AG09319 (cell line): ENCODE measurements around the gene CSNK1E.

ENCODE experiments used
- DNase-seq: peaks from one replicate; pipeline ENCODE4 v3.0.0-alpha.2; 2010; ENCODE audit warnings: low read depth; ENCODE audit errors: extremely low read depth
- TF ChIP-seq, protein P1 (sequence below): IDR thresholded peaks from 2 replicates; pipeline ENCODE4 v1.5.1; 2011; ENCODE audit warnings: low read depth, mild to moderate bottlenecking, inconsistent platforms, low read length, moderate library complexity

CSNK1E gene

DNA sequence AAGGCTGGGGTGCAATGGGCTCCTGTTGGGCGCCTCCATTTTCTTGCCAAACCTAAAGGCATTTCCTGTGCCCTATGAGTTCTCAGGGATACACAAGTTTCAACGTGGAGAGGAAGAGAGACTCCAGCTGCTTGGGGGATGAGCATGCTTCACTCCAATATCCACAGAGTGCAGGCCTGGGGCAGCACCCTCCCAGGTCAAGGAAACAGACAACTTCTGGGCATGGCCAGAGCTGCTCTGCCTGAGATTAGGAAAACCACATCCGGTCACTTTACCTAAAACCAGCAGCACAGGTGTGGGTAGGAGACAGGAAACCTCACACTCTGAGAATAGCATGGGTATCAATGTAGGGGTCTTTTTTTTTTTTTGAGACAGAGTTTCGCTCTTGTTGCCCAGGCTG is 73.1 kb downstream of the CSNK1E start:
- no peak for DNase-seq
- TF ChIP-seq, protein P1, sequence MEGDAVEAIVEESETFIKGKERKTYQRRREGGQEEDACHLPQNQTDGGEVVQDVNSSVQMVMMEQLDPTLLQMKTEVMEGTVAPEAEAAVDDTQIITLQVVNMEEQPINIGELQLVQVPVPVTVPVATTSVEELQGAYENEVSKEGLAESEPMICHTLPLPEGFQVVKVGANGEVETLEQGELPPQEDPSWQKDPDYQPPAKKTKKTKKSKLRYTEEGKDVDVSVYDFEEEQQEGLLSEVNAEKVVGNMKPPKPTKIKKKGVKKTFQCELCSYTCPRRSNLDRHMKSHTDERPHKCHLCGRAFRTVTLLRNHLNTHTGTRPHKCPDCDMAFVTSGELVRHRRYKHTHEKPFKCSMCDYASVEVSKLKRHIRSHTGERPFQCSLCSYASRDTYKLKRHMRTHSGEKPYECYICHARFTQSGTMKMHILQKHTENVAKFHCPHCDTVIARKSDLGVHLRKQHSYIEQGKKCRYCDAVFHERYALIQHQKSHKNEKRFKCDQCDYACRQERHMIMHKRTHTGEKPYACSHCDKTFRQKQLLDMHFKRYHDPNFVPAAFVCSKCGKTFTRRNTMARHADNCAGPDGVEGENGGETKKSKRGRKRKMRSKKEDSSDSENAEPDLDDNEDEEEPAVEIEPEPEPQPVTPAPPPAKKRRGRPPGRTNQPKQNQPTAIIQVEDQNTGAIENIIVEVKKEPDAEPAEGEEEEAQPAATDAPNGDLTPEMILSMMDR = no peak

DNA sequence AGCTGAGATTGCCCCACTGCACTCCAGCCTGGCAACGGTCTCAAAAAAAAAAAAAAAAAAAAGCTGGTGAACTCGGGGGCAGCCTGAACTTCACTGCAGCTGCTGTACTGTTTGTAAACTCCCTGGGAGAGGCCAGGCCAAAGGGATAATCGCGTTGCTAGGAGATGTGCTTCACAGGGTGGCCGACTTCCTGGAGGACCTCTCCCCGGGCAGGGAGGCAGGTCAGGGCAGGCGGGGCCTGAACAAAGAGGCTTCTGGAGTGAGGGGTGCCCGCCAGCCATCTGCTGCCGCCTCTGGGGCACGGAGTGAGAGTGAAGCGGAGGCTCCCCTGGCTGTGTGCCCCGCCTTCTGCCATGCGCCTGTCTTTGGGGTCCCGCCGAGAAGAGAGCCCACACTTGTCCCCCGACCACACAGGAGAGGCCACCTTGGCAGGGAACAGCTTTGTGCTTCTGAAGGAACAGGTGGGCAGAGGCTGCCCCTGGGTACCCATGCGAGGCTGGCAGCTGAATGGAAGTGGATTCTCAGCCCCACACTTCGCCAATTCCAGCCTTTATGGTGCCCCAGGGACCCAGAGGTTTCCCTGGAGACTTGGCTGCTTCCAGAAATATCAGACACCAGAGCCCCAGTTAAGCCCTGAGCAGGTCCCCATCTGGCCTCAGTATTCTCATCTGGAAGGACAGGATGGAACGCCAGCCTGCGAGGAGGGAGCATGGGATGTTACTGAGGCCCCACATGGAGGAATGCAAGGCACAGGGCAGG is 74.0 kb downstream of the CSNK1E start:
- TF ChIP-seq, protein P1 = no peak
- DNase-seq = no peak

DNA sequence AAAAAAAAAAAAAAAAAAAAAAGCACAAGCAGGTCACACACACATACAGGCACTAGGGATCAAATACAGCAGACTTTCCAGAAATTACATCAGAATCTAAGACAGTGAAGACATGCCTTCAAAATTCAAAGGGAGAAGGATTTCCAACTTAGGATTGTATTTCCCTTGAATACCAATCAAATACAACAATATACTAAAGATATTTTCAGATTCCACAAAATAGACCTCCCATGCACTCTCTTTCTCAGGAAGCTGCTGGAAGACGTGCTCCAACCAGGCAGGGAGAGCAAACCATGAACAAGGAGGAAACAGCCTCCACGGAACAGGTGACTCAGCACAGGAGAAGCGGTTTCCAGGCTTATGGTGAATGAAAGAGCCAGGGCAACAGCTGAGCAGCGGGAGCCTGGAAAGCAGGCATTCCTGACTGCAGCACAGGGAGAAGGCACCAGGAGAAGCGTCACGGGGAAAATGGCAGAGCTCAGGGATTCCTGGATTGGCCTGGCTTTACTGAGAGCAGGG is 76.4 kb downstream of the CSNK1E start:
- DNase-seq = no peak
- TF ChIP-seq, protein P1 = no peak
